ENCODE results near the gene SUMO2.

DNA sequence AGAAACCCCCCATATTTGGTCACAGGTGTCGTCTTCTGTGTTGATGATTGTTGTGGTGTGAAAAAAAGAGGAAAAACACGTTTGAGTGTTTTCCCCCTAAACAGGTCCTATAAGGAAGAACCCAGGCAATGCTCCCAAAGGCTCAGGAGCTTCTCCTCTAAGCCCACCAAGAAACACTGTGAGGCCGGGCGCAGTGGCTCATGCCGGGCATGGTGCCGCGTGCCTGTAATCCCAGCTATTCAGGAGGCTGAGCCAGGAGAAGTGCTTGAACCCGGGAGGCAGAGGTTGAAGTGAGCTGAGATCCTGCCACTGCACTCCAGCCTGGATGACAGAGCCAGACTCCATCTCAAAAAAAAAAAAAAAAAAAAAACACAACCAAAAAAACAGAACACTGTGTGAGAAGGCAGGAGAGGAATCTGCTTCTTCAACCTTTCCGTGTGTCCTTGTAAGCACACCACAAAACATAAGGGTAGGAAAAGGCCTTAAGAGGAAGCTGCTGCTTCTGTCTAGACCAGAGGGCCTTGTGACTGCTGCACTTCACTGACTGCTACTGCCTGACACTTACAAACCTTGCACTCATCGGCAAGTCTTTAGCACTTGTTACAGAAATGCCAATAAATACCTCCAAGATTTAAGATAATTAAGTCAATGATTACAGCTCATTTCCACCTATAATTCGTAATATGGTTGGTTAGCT, 37.8 kb downstream of the SUMO2 start:
- TF ChIP-seq ZBTB40 (IDR thresholded peaks at IDR 0.05) (no peak), ZBTB40 (CRISPR knock-in tag; IDR thresholded peaks at IDR 0.05) (no peak), TBP (CRISPR knock-in tag; IDR thresholded peaks at IDR 0.05) (no peak)

Measured in HepG2 (cell line).